ENCODE measurements around the gene NAGPA.

DNA sequence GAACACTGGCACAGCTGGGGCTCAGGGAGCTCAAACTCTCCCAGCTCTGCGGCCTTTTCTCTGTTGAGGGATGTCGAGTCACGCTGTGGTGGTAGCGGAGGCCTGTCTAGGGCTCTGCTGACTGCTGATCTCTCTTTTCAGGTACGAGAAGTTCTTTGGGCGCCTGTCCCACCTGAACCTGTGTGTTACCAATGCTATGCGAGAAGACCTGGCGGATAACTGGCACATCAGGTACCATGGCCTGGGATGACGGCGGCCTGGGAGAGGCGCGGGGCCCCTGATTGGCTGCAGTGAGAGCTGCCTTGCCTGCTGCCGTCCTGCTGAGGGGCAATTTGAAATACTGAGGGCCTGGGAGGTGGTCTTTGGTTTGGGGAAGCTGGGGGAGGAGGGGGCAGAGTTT lies 43.6 kb upstream of the NAGPA start:
- no peak for TF ChIP-seq POLR2AphosphoS5 (IDR thresholded peaks at IDR 0.05; ENCODE audit: low read depth)
- TF ChIP-seq, protein P1, sequence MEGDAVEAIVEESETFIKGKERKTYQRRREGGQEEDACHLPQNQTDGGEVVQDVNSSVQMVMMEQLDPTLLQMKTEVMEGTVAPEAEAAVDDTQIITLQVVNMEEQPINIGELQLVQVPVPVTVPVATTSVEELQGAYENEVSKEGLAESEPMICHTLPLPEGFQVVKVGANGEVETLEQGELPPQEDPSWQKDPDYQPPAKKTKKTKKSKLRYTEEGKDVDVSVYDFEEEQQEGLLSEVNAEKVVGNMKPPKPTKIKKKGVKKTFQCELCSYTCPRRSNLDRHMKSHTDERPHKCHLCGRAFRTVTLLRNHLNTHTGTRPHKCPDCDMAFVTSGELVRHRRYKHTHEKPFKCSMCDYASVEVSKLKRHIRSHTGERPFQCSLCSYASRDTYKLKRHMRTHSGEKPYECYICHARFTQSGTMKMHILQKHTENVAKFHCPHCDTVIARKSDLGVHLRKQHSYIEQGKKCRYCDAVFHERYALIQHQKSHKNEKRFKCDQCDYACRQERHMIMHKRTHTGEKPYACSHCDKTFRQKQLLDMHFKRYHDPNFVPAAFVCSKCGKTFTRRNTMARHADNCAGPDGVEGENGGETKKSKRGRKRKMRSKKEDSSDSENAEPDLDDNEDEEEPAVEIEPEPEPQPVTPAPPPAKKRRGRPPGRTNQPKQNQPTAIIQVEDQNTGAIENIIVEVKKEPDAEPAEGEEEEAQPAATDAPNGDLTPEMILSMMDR (conservative IDR thresholded peaks at IDR 0.05; ENCODE audit: low read depth in 2 of 2): no peak
- TF ChIP-seq EZH2 (IDR thresholded peaks at IDR 0.05; ENCODE audit: low read depth, unreplicated experiment): no peak
- no peak for TF ChIP-seq EZH2phosphoT487 (IDR thresholded peaks at IDR 0.05; ENCODE audit: unreplicated experiment)
- no peak for TF ChIP-seq NANOG (IDR thresholded peaks at IDR 0.05; ENCODE audit: borderline replicate concordance)
- no peak for TF ChIP-seq JUNB (IDR thresholded peaks at IDR 0.05; ENCODE audit: unreplicated experiment)
- TF ChIP-seq, protein P2, sequence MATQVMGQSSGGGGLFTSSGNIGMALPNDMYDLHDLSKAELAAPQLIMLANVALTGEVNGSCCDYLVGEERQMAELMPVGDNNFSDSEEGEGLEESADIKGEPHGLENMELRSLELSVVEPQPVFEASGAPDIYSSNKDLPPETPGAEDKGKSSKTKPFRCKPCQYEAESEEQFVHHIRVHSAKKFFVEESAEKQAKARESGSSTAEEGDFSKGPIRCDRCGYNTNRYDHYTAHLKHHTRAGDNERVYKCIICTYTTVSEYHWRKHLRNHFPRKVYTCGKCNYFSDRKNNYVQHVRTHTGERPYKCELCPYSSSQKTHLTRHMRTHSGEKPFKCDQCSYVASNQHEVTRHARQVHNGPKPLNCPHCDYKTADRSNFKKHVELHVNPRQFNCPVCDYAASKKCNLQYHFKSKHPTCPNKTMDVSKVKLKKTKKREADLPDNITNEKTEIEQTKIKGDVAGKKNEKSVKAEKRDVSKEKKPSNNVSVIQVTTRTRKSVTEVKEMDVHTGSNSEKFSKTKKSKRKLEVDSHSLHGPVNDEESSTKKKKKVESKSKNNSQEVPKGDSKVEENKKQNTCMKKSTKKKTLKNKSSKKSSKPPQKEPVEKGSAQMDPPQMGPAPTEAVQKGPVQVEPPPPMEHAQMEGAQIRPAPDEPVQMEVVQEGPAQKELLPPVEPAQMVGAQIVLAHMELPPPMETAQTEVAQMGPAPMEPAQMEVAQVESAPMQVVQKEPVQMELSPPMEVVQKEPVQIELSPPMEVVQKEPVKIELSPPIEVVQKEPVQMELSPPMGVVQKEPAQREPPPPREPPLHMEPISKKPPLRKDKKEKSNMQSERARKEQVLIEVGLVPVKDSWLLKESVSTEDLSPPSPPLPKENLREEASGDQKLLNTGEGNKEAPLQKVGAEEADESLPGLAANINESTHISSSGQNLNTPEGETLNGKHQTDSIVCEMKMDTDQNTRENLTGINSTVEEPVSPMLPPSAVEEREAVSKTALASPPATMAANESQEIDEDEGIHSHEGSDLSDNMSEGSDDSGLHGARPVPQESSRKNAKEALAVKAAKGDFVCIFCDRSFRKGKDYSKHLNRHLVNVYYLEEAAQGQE (IDR thresholded peaks at IDR 0.05; ENCODE audit: unreplicated experiment): no peak
- no peak for TF ChIP-seq CREB1 (CRISPR knock-in tag; IDR thresholded peaks at IDR 0.05; ENCODE audit: low read depth)
- TF ChIP-seq, protein P3, sequence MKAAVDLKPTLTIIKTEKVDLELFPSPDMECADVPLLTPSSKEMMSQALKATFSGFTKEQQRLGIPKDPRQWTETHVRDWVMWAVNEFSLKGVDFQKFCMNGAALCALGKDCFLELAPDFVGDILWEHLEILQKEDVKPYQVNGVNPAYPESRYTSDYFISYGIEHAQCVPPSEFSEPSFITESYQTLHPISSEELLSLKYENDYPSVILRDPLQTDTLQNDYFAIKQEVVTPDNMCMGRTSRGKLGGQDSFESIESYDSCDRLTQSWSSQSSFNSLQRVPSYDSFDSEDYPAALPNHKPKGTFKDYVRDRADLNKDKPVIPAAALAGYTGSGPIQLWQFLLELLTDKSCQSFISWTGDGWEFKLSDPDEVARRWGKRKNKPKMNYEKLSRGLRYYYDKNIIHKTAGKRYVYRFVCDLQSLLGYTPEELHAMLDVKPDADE (IDR thresholded peaks at IDR 0.05): no peak
- TF ChIP-seq, protein P4, sequence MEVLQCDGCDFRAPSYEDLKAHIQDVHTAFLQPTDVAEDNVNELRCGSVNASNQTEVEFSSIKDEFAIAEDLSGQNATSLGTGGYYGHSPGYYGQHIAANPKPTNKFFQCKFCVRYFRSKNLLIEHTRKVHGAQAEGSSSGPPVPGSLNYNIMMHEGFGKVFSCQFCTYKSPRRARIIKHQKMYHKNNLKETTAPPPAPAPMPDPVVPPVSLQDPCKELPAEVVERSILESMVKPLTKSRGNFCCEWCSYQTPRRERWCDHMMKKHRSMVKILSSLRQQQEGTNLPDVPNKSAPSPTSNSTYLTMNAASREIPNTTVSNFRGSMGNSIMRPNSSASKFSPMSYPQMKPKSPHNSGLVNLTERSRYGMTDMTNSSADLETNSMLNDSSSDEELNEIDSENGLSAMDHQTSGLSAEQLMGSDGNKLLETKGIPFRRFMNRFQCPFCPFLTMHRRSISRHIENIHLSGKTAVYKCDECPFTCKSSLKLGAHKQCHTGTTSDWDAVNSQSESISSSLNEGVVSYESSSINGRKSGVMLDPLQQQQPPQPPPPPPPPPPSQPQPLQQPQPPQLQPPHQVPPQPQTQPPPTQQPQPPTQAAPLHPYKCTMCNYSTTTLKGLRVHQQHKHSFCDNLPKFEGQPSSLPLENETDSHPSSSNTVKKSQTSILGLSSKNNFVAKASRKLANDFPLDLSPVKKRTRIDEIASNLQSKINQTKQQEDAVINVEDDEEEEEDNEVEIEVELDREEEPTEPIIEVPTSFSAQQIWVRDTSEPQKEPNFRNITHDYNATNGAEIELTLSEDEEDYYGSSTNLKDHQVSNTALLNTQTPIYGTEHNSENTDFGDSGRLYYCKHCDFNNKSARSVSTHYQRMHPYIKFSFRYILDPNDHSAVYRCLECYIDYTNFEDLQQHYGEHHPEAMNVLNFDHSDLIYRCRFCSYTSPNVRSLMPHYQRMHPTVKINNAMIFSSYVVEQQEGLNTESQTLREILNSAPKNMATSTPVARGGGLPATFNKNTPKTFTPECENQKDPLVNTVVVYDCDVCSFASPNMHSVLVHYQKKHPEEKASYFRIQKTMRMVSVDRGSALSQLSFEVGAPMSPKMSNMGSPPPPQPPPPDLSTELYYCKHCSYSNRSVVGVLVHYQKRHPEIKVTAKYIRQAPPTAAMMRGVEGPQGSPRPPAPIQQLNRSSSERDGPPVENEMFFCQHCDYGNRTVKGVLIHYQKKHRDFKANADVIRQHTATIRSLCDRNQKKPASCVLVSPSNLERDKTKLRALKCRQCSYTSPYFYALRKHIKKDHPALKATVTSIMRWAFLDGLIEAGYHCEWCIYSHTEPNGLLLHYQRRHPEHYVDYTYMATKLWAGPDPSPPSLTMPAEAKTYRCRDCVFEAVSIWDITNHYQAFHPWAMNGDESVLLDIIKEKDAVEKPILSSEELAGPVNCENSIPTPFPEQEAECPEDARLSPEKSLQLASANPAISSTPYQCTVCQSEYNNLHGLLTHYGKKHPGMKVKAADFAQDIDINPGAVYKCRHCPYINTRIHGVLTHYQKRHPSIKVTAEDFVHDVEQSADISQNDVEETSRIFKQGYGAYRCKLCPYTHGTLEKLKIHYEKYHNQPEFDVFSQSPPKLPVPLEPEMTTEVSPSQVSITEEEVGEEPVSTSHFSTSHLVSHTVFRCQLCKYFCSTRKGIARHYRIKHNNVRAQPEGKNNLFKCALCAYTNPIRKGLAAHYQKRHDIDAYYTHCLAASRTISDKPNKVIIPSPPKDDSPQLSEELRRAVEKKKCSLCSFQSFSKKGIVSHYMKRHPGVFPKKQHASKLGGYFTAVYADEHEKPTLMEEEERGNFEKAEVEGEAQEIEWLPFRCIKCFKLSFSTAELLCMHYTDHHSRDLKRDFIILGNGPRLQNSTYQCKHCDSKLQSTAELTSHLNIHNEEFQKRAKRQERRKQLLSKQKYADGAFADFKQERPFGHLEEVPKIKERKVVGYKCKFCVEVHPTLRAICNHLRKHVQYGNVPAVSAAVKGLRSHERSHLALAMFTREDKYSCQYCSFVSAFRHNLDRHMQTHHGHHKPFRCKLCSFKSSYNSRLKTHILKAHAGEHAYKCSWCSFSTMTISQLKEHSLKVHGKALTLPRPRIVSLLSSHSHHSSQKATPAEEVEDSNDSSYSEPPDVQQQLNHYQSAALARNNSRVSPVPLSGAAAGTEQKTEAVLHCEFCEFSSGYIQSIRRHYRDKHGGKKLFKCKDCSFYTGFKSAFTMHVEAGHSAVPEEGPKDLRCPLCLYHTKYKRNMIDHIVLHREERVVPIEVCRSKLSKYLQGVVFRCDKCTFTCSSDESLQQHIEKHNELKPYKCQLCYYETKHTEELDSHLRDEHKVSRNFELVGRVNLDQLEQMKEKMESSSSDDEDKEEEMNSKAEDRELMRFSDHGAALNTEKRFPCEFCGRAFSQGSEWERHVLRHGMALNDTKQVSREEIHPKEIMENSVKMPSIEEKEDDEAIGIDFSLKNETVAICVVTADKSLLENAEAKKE (CRISPR knock-in tag; IDR thresholded peaks at IDR 0.05): no peak
- no peak for TF ChIP-seq STAT1 (IDR thresholded peaks at IDR 0.05; ENCODE audit: unreplicated experiment)
